IPS DF 6.9 (cell line): ENCODE results near the gene UNC5C.

ENCODE experiments used
- DNase-seq: peaks from one replicate; pipeline ENCODE4 v3.0.0-alpha.2; 2013; ENCODE audit warnings: low read depth, low spot score
- H3K27ac ChIP-seq: one replicate; pipeline ENCODE4 v1.5.1; 2013; ENCODE audit warnings: low read length, control low read depth
- H3K27me3 ChIP-seq: 2 replicates; pipeline ENCODE4 v1.6.1; 2013; ENCODE audit warnings: mild to moderate bottlenecking, low read length; ENCODE audit not compliant: control insufficient read depth, insufficient read depth
- H3K36me3 ChIP-seq: 2 replicates; pipeline ENCODE4 v1.6.1; 2013; ENCODE audit warnings: low read length; ENCODE audit not compliant: control insufficient read depth, insufficient read depth
- H3K4me1 ChIP-seq: 2 replicates; pipeline ENCODE4 v1.6.1; 2013; ENCODE audit warnings: low read length; ENCODE audit not compliant: control insufficient read depth, insufficient read depth
- H3K4me3 ChIP-seq: 2 replicates; pipeline ENCODE4 v1.5.1; 2013; ENCODE audit warnings: mild to moderate bottlenecking, low read length
- H3K9me3 ChIP-seq: 2 replicates; pipeline ENCODE4 v1.6.1; 2013; ENCODE audit warnings: low read length, inconsistent platforms; ENCODE audit not compliant: control insufficient read depth, insufficient read depth
- WGBS: extraction: QIAGEN DNeasy Blood & Tissue Kit; methylation state at CpG from one replicate; pipeline ENCODE4 v1.1.7; 2013; ENCODE audit warnings: mixed read lengths, missing lambda C conversion rate; ENCODE audit not compliant: insufficient read length, insufficient coverage; 5-methylcytosine and 5-hydroxymethylcytosine counted together

UNC5C gene

GRCh38 chr4:95472534-95472933 is 76.2 kb downstream of the UNC5C start:
- no peak overlapping the region for H3K27ac ChIP-seq
- no peaks in the 10 kb centered on the region for H3K27me3 ChIP-seq
- no peaks in the 10 kb centered on the region for H3K36me3 ChIP-seq
- WGBS, result no CpG with 5 or more reads among the region's 3 CpGs
- no peaks in the 10 kb centered on the region for H3K9me3 ChIP-seq
- H3K4me1 ChIP-seq, result no peaks in the 10 kb centered on the region
- no peak overlapping the region for H3K4me3 ChIP-seq
- DNase-seq, result no peak

GRCh38 chr4:95470622-95471021 is 78.2 kb downstream of the UNC5C start:
- DNase-seq, result no peak
- Histone ChIP-seq H3K9me3 (no peaks in the 10 kb centered on the region), H3K4me1 (no peaks in the 10 kb centered on the region), H3K27me3 (no peaks in the 10 kb centered on the region), H3K27ac (no peak overlapping the region), H3K4me3 (no peak overlapping the region), H3K36me3 (no peaks in the 10 kb centered on the region)
- WGBS, result no CpG with 5 or more reads among the region's 4 CpGs

- H3K9me3 ChIP-seq, result no peaks in the 10 kb centered on the region
- H3K36me3 ChIP-seq, result no peaks in the 10 kb centered on the region
- H3K27ac ChIP-seq, result no peak overlapping the region
- no peaks in the 10 kb centered on the region for H3K4me1 ChIP-seq
- no peaks in the 10 kb centered on the region for H3K27me3 ChIP-seq
- no peak overlapping the region for H3K4me3 ChIP-seq
- DNase-seq, result no peak
- no CpG with 5 or more reads among the region's 1 CpG for WGBS
These were observed 79.2 kb downstream of the UNC5C start for GRCh38 chr4:95469617-95470016.

GRCh38 chr4:95466791-95467190 is 82.0 kb downstream of the UNC5C start:
- no peak for DNase-seq
- Histone ChIP-seq H3K9me3 (no peaks in the 10 kb centered on the region), H3K27me3 (no peaks in the 10 kb centered on the region), H3K36me3 (no peaks in the 10 kb centered on the region), H3K4me3 (no peak overlapping the region), H3K27ac (no peak overlapping the region), H3K4me1 (no peaks in the 10 kb centered on the region)
- WGBS, result no CpG with 5 or more reads among the region's 3 CpGs

- no peak for DNase-seq
- no peaks in the 10 kb centered on the region for H3K27me3 ChIP-seq
- WGBS, result no CpG with 5 or more reads among the region's 6 CpGs
These were observed 83.8 kb downstream of the UNC5C start for GRCh38 chr4:95465010-95465409.

GRCh38 chr4:95462921-95463320 is 85.9 kb downstream of the UNC5C start:
- no CpG with 5 or more reads among the region's 8 CpGs for WGBS
- Histone ChIP-seq H3K27ac (no peak overlapping the region), H3K9me3 (no peaks in the 10 kb centered on the region), H3K4me1 (no peaks in the 10 kb centered on the region), H3K4me3 (no peak overlapping the region), H3K27me3 (no peaks in the 10 kb centered on the region), H3K36me3 (no peaks in the 10 kb centered on the region)
- DNase-seq, result no peak

More at GRCh38 chr4:95465010-95465409, 83.8 kb downstream of the UNC5C start:
- Histone ChIP-seq H3K36me3 (no peaks in the 10 kb centered on the region), H3K27ac (no peak overlapping the region), H3K9me3 (no peaks in the 10 kb centered on the region), H3K4me3 (no peak overlapping the region), H3K4me1 (no peaks in the 10 kb centered on the region)

- H3K27ac ChIP-seq, result no peak overlapping the region
- no peaks in the 10 kb centered on the region for H3K4me1 ChIP-seq
- no peak overlapping the region for H3K4me3 ChIP-seq
- WGBS, result no CpG with 5 or more reads among the region's 4 CpGs
- H3K36me3 ChIP-seq, result no peaks in the 10 kb centered on the region
- H3K27me3 ChIP-seq, result no peaks in the 10 kb centered on the region
- DNase-seq, result no peak
- H3K9me3 ChIP-seq, result no peaks in the 10 kb centered on the region
These were observed 91.4 kb downstream of the UNC5C start for GRCh38 chr4:95457353-95457752.

GRCh38 chr4:95450294-95450693 is 98.5 kb downstream of the UNC5C start:
- Histone ChIP-seq H3K27me3 (no peaks in the 10 kb centered on the region), H3K4me1 (no peaks in the 10 kb centered on the region), H3K4me3 (no peak overlapping the region), H3K36me3 (no peaks in the 10 kb centered on the region), H3K9me3 (no peaks in the 10 kb centered on the region), H3K27ac (no peak overlapping the region)
- DNase-seq, result no peak
- no CpG with 5 or more reads among the region's 2 CpGs for WGBS

GRCh38 chr4:95446173-95446572 is 102.6 kb downstream of the UNC5C start:
- H3K27ac ChIP-seq, result no peak overlapping the region
- H3K9me3 ChIP-seq, result no peaks in the 10 kb centered on the region
- H3K27me3 ChIP-seq, result no peaks in the 10 kb centered on the region
- DNase-seq, result no peak
- H3K4me3 ChIP-seq, result no peak overlapping the region
- H3K4me1 ChIP-seq, result no peaks in the 10 kb centered on the region
- H3K36me3 ChIP-seq, result no peaks in the 10 kb centered on the region
- no CpG with 5 or more reads among the region's 4 CpGs for WGBS

- no peaks in the 10 kb centered on the region for H3K9me3 ChIP-seq
These were observed 103.5 kb downstream of the UNC5C start for GRCh38 chr4:95445251-95445650.

GRCh38 chr4:95444812-95445211 is 104.0 kb downstream of the UNC5C start:
- Histone ChIP-seq H3K27me3 (no peaks in the 10 kb centered on the region), H3K4me3 (no peak overlapping the region), H3K36me3 (no peaks in the 10 kb centered on the region), H3K4me1 (no peaks in the 10 kb centered on the region), H3K9me3 (no peaks in the 10 kb centered on the region), H3K27ac (no peak overlapping the region)
- DNase-seq, result no peak
- no CpG with 5 or more reads among the region's 5 CpGs for WGBS

More at GRCh38 chr4:95445251-95445650, 103.5 kb downstream of the UNC5C start:
- no peak overlapping the region for H3K27ac ChIP-seq
- no peak for DNase-seq
- no peak overlapping the region for H3K4me3 ChIP-seq
- H3K4me1 ChIP-seq, result no peaks in the 10 kb centered on the region
- WGBS, result no CpG with 5 or more reads among the region's 5 CpGs
- no peaks in the 10 kb centered on the region for H3K27me3 ChIP-seq
- no peaks in the 10 kb centered on the region for H3K36me3 ChIP-seq
